Urinary bladder (tissue), 4 donors: Measurements from ENCODE around the gene LARGE1. TPM values are rescaled to one million over a fixed set of nuclear protein-coding genes. Genes with fewer than 3 reads are reported as not detected.

Experiments
- DNase-seq: peaks from one replicate; pipeline ENCODE4 v3.0.0-alpha.2; 2015; ENCODE audit errors: extremely low spot score
- H3K27ac ChIP-seq: one replicate; pipeline ENCODE4 v1.5.1; 2013; ENCODE audit warnings: low read depth, mild to moderate bottlenecking, moderate library complexity
- H3K36me3 ChIP-seq: one replicate; pipeline ENCODE4 v1.6.1; 2013; ENCODE audit warnings: mild to moderate bottlenecking, moderate library complexity; ENCODE audit not compliant: insufficient read depth
- H3K4me1 ChIP-seq: one replicate; pipeline ENCODE4 v1.6.1; 2013; ENCODE audit warnings: mild to moderate bottlenecking, moderate library complexity; ENCODE audit not compliant: insufficient read depth
- H3K4me3 ChIP-seq: one replicate; pipeline ENCODE4 v1.5.1; 2013; ENCODE audit warnings: low read depth, low read length
- WGBS: extraction: QIAGEN DNeasy Blood & Tissue Kit; methylation state at CpG from one replicate; pipeline ENCODE4 v1.1.7; 2013; 5-methylcytosine and 5-hydroxymethylcytosine counted together
- polyA plus RNA-seq: library from polyadenylated mRNA; stranded (reverse); fragments of 200-250 nt; gene quantifications from one replicate; pipeline ENCODE4 v1.2.3, GENCODE V29; 2013
- total RNA-seq: library from RNA; depleted of rRNA; stranded (reverse); fragments of >200 nt; gene quantifications from one replicate; pipeline ENCODE4 v1.2.3, GENCODE V29; 2014
- donor health status: healthy with polysubstance abuse.
- donor health status: healthy.

The LARGE1 gene
- total and polyA plus RNA-seq, 2 donors = 27.9 to 34.5 TPM

- H3K4me3 ChIP-seq = no peak overlapping the region
- no peaks in the 10 kb centered on the region for H3K36me3 ChIP-seq
- WGBS = 75% methylated on average over 3 of the region's 3 CpGs
- DNase-seq = no peak
- H3K27ac ChIP-seq = no peak overlapping the region
- no peaks in the 10 kb centered on the region for H3K4me1 ChIP-seq
Measured at GRCh38 chr22:33707581-33707980, 212.7 kb downstream of the LARGE1 start.

GRCh38 chr22:33706100-33706499 is 214.2 kb downstream of the LARGE1 start:
- Histone ChIP-seq H3K4me1 (no peaks in the 10 kb centered on the region), H3K27ac (no peak overlapping the region), H3K4me3 (no peak overlapping the region), H3K36me3 (no peaks in the 10 kb centered on the region)
- DNase-seq = no peak
- WGBS = 74% methylated on average over 5 of the region's 5 CpGs

- WGBS = 77% methylated on average over 7 of the region's 7 CpGs
- DNase-seq = no peak
- no peak overlapping the region for H3K4me3 ChIP-seq
- H3K36me3 ChIP-seq = no peaks in the 10 kb centered on the region
- H3K4me1 ChIP-seq = no peaks in the 10 kb centered on the region
- H3K27ac ChIP-seq = no peak overlapping the region
Measured at GRCh38 chr22:33699176-33699575, 221.1 kb downstream of the LARGE1 start.

- Histone ChIP-seq H3K4me1 (no peaks in the 10 kb centered on the region), H3K36me3 (no peaks in the 10 kb centered on the region), H3K27ac (no peak overlapping the region), H3K4me3 (no peak overlapping the region)
- 86% methylated on average over 4 of the region's 4 CpGs for WGBS
- DNase-seq = no peak
Measured at GRCh38 chr22:33697640-33698039, 222.6 kb downstream of the LARGE1 start.

DNA sequence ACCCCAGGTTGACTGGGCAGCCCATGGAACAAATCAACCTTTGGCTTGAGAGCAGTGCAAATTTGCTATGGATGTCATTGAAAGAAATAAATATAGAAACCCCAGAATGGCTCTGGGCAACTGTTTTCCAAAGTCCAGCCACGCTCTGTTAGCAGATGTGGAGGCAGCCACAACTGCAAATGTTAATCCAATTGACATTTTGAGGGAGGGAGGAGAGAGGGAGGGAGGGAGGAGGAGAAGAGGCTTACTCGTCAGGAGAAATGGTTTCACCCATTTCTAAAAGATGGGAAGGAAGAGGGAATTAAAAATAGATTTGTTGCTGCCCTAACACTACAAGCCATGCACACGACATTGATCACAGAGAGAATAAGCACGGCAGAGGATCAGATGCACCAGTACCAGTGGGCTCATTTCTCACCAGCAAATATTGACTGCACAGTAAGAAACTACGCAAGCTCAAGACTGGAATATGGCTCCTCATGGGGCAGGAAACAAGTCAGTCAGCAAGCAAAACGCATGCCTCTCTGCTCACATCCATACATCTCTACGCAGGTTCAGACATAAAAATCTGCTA is 229.1 kb downstream of the LARGE1 start:
- Histone ChIP-seq H3K4me1 (no peaks in the 10 kb centered on the region), H3K27ac (no peak overlapping the region), H3K4me3 (no peak overlapping the region), H3K36me3 (no peaks in the 10 kb centered on the region)
- no peak for DNase-seq
- WGBS = 91% methylated on average over 7 of the region's 7 CpGs

- Histone ChIP-seq H3K27ac (no peak overlapping the region), H3K4me1 (no peaks in the 10 kb centered on the region), H3K4me3 (no peak overlapping the region), H3K36me3 (no peaks in the 10 kb centered on the region)
- WGBS = 89% methylated on average over 2 of the region's 2 CpGs
- no peak for DNase-seq
Measured at GRCh38 chr22:33688903-33689302, 231.4 kb downstream of the LARGE1 start.

GRCh38 chr22:33687464-33687863 is 232.8 kb downstream of the LARGE1 start:
- WGBS = 97% methylated on average over 10 of the region's 10 CpGs
- DNase-seq = no peak
- H3K4me3 ChIP-seq = no peak overlapping the region

GRCh38 chr22:33684087-33684486 is 236.2 kb downstream of the LARGE1 start:
- H3K36me3 ChIP-seq = no peaks in the 10 kb centered on the region
- DNase-seq = no peak
- no peaks in the 10 kb centered on the region for H3K4me1 ChIP-seq
- H3K4me3 ChIP-seq = no peak overlapping the region
- 92% methylated on average over 11 of the region's 11 CpGs for WGBS
- H3K27ac ChIP-seq = no peak overlapping the region

More at GRCh38 chr22:33687464-33687863, 232.8 kb downstream of the LARGE1 start:
- no peaks in the 10 kb centered on the region for H3K4me1 ChIP-seq
- no peaks in the 10 kb centered on the region for H3K36me3 ChIP-seq
- H3K27ac ChIP-seq = no peak overlapping the region

GRCh38 chr22:33682927-33683326 is 237.3 kb downstream of the LARGE1 start:
- WGBS = 71% methylated on average over 2 of the region's 2 CpGs
- H3K4me1 ChIP-seq = no peaks in the 10 kb centered on the region
- DNase-seq = no peak
- no peak overlapping the region for H3K27ac ChIP-seq
- no peak overlapping the region for H3K4me3 ChIP-seq
- no peaks in the 10 kb centered on the region for H3K36me3 ChIP-seq

DNA sequence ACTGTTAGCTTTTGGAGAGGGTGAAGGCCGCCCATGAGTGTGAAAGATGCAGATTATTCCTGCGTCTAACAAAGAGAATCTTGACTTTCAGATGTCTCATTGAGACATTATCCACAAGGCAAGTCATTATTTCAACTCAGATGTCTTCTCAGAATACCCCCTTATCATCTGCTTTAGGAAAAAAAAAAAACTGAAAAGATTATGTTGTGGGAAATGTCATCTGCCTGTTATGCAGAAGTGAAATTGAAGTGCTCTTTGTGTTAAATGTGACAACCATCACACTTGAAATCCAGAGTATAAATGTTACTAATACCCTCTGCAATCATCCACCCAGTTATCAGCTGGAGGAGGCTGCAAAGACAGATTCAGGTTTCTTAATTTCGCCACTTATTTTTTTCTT is 239.6 kb downstream of the LARGE1 start:
- no peaks in the 10 kb centered on the region for H3K36me3 ChIP-seq
- H3K4me3 ChIP-seq = no peak overlapping the region
- H3K4me1 ChIP-seq = no peaks in the 10 kb centered on the region
- WGBS = 96% methylated on average over 3 of the region's 3 CpGs
- no peak for DNase-seq
- H3K27ac ChIP-seq = no peak overlapping the region

- Histone ChIP-seq H3K4me1 (no peaks in the 10 kb centered on the region), H3K36me3 (no peaks in the 10 kb centered on the region), H3K4me3 (no peak overlapping the region), H3K27ac (no peak overlapping the region)
- WGBS = 84% methylated on average over 11 of the region's 11 CpGs
- DNase-seq = no peak
Measured at GRCh38 chr22:33678523-33678922, 241.8 kb downstream of the LARGE1 start.

GRCh38 chr22:33677536-33677935 is 242.7 kb downstream of the LARGE1 start:
- Histone ChIP-seq H3K4me1 (no peaks in the 10 kb centered on the region), H3K4me3 (no peak overlapping the region), H3K27ac (no peak overlapping the region), H3K36me3 (no peaks in the 10 kb centered on the region)
- DNase-seq = no peak
- WGBS = 79% methylated on average over 4 of the region's 4 CpGs

GRCh38 chr22:33674357-33674756 is 245.9 kb downstream of the LARGE1 start:
- H3K27ac ChIP-seq = no peak overlapping the region
- 88% methylated on average over 4 of the region's 4 CpGs for WGBS
- no peak overlapping the region for H3K4me3 ChIP-seq

GRCh38 chr22:33669746-33670145 is 250.5 kb downstream of the LARGE1 start:
- H3K36me3 ChIP-seq = no peaks in the 10 kb centered on the region
- no peaks in the 10 kb centered on the region for H3K4me1 ChIP-seq
- no peak overlapping the region for H3K27ac ChIP-seq
- DNase-seq = no peak
- H3K4me3 ChIP-seq = no peak overlapping the region
- 80% methylated on average over 2 of the region's 2 CpGs for WGBS

More at GRCh38 chr22:33674357-33674756, 245.9 kb downstream of the LARGE1 start:
- Histone ChIP-seq H3K36me3 (no peaks in the 10 kb centered on the region), H3K4me1 (no peaks in the 10 kb centered on the region)
- no peak for DNase-seq
